ENCODE measurements around the gene PTPA.

The PTPA gene

GRCh38 chr9:129138476-129139232, 27.4 kb downstream of the PTPA start:
- no peak for DNase-seq

GRCh38 chr9:129139233-129139992, 28.2 kb downstream of the PTPA start:
- peak; percentile 46 for DNase-seq

- peak; percentile 81 for DNase-seq
Observed at GRCh38 chr9:129139993-129140396, 28.8 kb downstream of the PTPA start.

GRCh38 chr9:129140397-129141065, 29.3 kb downstream of the PTPA start:
- DNase-seq: no peak

GRCh38 chr9:129141066-129142041, 30.1 kb downstream of the PTPA start:
- DNase-seq: no peak

GRCh38 chr9:129142138-129142935, 31.1 kb downstream of the PTPA start:
- no peak for DNase-seq

GRCh38 chr9:129143031-129143927, 32.1 kb downstream of the PTPA start:
- DNase-seq: no peak

- no peak for DNase-seq
Observed at GRCh38 chr9:129145316-129145715, 34.1 kb downstream of the PTPA start.

- no peak for DNase-seq
Observed at GRCh38 chr9:129145841-129146292, 34.7 kb downstream of the PTPA start.

- DNase-seq: no peak
Observed at GRCh38 chr9:129146441-129146941, 35.3 kb downstream of the PTPA start.

GRCh38 chr9:129148463-129149204, 37.4 kb downstream of the PTPA start:
- no peak for DNase-seq

GRCh38 chr9:129149442-129149841, 38.2 kb downstream of the PTPA start:
- no peak for DNase-seq

- no peak for DNase-seq
Observed at GRCh38 chr9:129150122-129150521, 38.9 kb downstream of the PTPA start.

GRCh38 chr9:129150672-129151211, 39.5 kb downstream of the PTPA start:
- no peak for DNase-seq

- no peak for DNase-seq
Observed at GRCh38 chr9:129151469-129151868, 40.3 kb downstream of the PTPA start.

GRCh38 chr9:129154866-129155477, 43.8 kb downstream of the PTPA start:
- no peak for DNase-seq

- DNase-seq: no peak
Observed at GRCh38 chr9:129156163-129156562, 44.9 kb downstream of the PTPA start.

- DNase-seq: no peak
Observed at GRCh38 chr9:129160712-129161533, 49.7 kb downstream of the PTPA start.

Measured in NCI-H187 treated with DMSO at 0.1 percent for 48 hours (cell line).